HepG2 (cell line): ENCODE measurements around the gene GRHPR. TPM values are rescaled to one million over a fixed set of nuclear protein-coding genes. Genes with fewer than 3 reads are reported as not detected.

Experiments
- ARID2 ChIP-seq: sonication (generic); formaldehyde crosslinking; IDR thresholded peaks from 2 replicates; pipeline ENCODE4 v1.8.1; 2022; ENCODE audit warnings: mild to moderate bottlenecking, missing genetic modification reagents, borderline replicate concordance
- HDAC2 ChIP-seq: sonication (generic); formaldehyde crosslinking; IDR thresholded peaks from 2 replicates; pipeline ENCODE4 v1.4.0; 2020; ENCODE audit warnings: missing genetic modification reagents
- HDAC6 ChIP-seq: fragments of 200-600 bp; sonication (generic); IDR thresholded peaks from 2 replicates; pipeline ENCODE4 v1.7.0; 2017; ENCODE audit warnings: mild to moderate bottlenecking, antibody characterized with exemption, low read length, low read depth
- HOXA5 ChIP-seq: sonication (generic); formaldehyde crosslinking; IDR thresholded peaks from 2 replicates; pipeline ENCODE4 v1.4.0; 2020; ENCODE audit warnings: missing genetic modification reagents
- MAFK ChIP-seq, 2 experiments: IDR thresholded peaks in 1 of 2; conservative IDR thresholded peaks in 1 of 2; 2 replicates each; pipeline ENCODE4 v1.6.1; 2011; ENCODE audit warnings: improper control_type of control experiment in 2 of 2, low read length in 2 of 2
- MTA3 ChIP-seq: sonication (generic); formaldehyde crosslinking; IDR thresholded peaks from 2 replicates; pipeline ENCODE4 v1.4.0; 2020; ENCODE audit warnings: missing genetic modification reagents
- NFE2L2 ChIP-seq: fragments of 150-350 bp; IDR thresholded peaks from 2 replicates; pipeline ENCODE4 v1.6.1; 2014; ENCODE audit warnings: low read length
- NFRKB ChIP-seq: fragments of 450-650 bp; IDR thresholded peaks from 2 replicates; pipeline ENCODE4 v1.6.1; 2017
- NR2C2 ChIP-seq: sonication (generic); formaldehyde crosslinking; IDR thresholded peaks from 2 replicates; pipeline ENCODE4 v1.4.0; 2020; ENCODE audit warnings: missing genetic modification reagents, mild to moderate bottlenecking, moderate library complexity, borderline replicate concordance
- SP5 ChIP-seq: IDR thresholded peaks from 2 replicates; pipeline ENCODE4 v1.6.1; 2016; ENCODE audit warnings: low read depth, borderline replicate concordance
- THAP9 ChIP-seq: sonication (generic); formaldehyde crosslinking; IDR thresholded peaks from 2 replicates; pipeline ENCODE4; 2020; ENCODE audit warnings: missing genetic modification reagents, mild to moderate bottlenecking, borderline replicate concordance
- ZFP1 ChIP-seq: IDR thresholded peaks from 2 replicates; pipeline ENCODE4 v1.6.1; 2016
- ZNF136 ChIP-seq: sonication (generic); formaldehyde crosslinking; IDR thresholded peaks from 2 replicates; pipeline ENCODE4 v1.8.1; 2022; ENCODE audit warnings: low read depth, mild to moderate bottlenecking, moderate library complexity, missing genetic modification reagents
- ZNF20 ChIP-seq: sonication (generic); formaldehyde crosslinking; IDR thresholded peaks from 2 replicates; pipeline ENCODE4 v1.4.0; 2020; ENCODE audit warnings: mild to moderate bottlenecking, moderate library complexity, missing genetic modification reagents
- ZNF280B ChIP-seq: sonication (generic); formaldehyde crosslinking; IDR thresholded peaks from 2 replicates; pipeline ENCODE4 v1.5.0; 2020; ENCODE audit warnings: missing genetic modification reagents, mild to moderate bottlenecking, borderline replicate concordance
- ZNF468 ChIP-seq: sonication (generic); formaldehyde crosslinking; IDR thresholded peaks from 2 replicates; pipeline ENCODE4 v1.8.0; 2022; ENCODE audit warnings: mild to moderate bottlenecking, moderate library complexity, missing genetic modification reagents
- ZNF598 ChIP-seq: sonication (generic); formaldehyde crosslinking; IDR thresholded peaks from 2 replicates; pipeline ENCODE4 v1.5.1; 2020; ENCODE audit warnings: mild to moderate bottlenecking, missing genetic modification reagents, borderline replicate concordance
- ZNF781 ChIP-seq: sonication (generic); formaldehyde crosslinking; IDR thresholded peaks from 2 replicates; pipeline ENCODE4 v1.5.1; 2020; ENCODE audit warnings: borderline replicate concordance, mild to moderate bottlenecking, missing genetic modification reagents; ENCODE audit errors: not compliant biosample characterization
- polyA plus RNA-seq, 8 experiments: library from polyadenylated mRNA; depleted of rRNA in 3 of 8; stranded (reverse) in 7 of 8; unstranded in 1 of 8; fragments of >200 nt; fragmentation: Illumina TruSeq in 4 of 8; extraction: Trizol in 4 of 8; gene quantifications; 2 replicates each; pipeline versions ENCODE4 v1.2.1 to v1.2.3, GENCODE V29; 2011 to 2016; ENCODE audit warnings: low read depth in 4 of 8, missing spikeins in 1 of 8, mixed read lengths in 1 of 8; ENCODE audit not compliant: insufficient read depth in 1 of 8
- total RNA-seq, 5 experiments: library from RNA; depleted of rRNA; stranded (reverse); fragments of >200 nt; fragmentation: Illumina TruSeq; extraction: Trizol; gene quantifications; 2 replicates each; pipeline ENCODE4 v1.2.3, GENCODE V29; 2016; ENCODE audit warnings: low read depth in 1 of 5
- TF ChIP-seq, protein P1 (sequence below): fragments of 450-650 bp; IDR thresholded peaks from 2 replicates; pipeline ENCODE4 v1.6.1; 2017
- TF ChIP-seq, protein P2 (sequence below): sonication (generic); formaldehyde crosslinking; IDR thresholded peaks from 2 replicates; pipeline ENCODE4 v1.4.0; 2020; ENCODE audit warnings: low read depth, missing genetic modification reagents

The GRHPR gene
- total and polyA plus RNA-seq, 2 of the 13 experiments (the other 11 are each of a cell fraction or from before 2014, with no cell fraction given), result 113 to 115 TPM

DNA sequence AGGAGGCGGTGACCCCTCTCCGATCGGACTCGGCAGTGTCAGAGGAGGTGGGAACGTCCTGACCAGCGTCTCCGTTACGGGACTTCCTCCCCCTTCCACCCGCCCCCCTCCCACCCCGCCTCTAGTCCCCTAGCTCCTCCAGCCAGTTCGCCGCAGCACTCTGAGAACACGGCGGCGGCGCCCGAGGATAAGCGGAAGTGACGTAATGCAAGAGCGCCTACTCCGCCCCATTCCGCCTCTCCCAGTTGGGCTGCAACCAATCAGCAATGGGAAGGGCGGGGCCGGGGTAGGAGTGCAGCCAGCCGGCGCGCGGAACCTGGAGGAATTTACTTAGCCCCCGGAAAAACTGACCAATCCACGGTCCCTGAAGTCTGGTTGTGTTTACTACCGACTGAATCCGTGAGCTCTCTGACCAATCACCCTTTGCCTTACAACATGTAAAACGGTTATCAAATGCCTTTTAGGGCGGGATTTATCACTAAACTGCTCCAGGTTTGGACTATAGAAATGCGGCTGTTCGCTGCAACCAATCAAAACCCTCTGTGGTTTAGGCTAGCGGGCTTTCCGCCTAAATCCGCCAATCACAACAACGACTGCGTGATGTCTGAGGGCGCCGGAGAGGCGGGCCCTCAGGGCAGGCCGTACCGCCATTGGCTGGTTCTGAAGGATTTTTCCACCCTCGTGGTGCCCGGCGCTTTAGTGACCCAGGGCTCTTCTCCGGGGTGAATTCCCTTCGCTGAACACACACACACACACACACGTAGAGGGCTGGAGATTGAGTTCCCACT lies 42.9 kb downstream of the GRHPR start, which contains the start of gene ZBTB5 (continued):
- TF ChIP-seq, protein P1, sequence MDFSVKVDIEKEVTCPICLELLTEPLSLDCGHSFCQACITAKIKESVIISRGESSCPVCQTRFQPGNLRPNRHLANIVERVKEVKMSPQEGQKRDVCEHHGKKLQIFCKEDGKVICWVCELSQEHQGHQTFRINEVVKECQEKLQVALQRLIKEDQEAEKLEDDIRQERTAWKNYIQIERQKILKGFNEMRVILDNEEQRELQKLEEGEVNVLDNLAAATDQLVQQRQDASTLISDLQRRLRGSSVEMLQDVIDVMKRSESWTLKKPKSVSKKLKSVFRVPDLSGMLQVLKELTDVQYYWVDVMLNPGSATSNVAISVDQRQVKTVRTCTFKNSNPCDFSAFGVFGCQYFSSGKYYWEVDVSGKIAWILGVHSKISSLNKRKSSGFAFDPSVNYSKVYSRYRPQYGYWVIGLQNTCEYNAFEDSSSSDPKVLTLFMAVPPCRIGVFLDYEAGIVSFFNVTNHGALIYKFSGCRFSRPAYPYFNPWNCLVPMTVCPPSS, result no peak
- TF ChIP-seq ZFP1 (CRISPR knock-in tag) (no peak), THAP9 (no peak), ZNF468 (no peak), ZNF280B (CRISPR knock-in tag) (no peak), ZNF20 (CRISPR knock-in tag) (no peak), MTA3 (no peak), MAFK (conservative IDR thresholded peaks at IDR 0.05 in 1 of 2, IDR thresholded peaks at IDR 0.05 in 1 of 2; ENCODE audit: low read length in 2 of 2) (no peak), NR2C2 (CRISPR knock-in tag) (peak; percentile 22; the same call in 1 of the 2 replicates), HDAC2 (CRISPR knock-in tag) (no peak), ZNF136 (peak; percentile 40; the same call in 1 of the 2 replicates), NFE2L2 (no peak), HDAC6 (no peak), NFRKB (no peak), HOXA5 (no peak), SP5 (CRISPR knock-in tag) (peak; percentile 81), ZNF781 (CRISPR knock-in tag) (no peak), ZNF598 (CRISPR knock-in tag) (peak; percentile 52; the same call in 1 of the 2 replicates), ARID2 (CRISPR knock-in tag) (no peak)
- TF ChIP-seq, protein P2, sequence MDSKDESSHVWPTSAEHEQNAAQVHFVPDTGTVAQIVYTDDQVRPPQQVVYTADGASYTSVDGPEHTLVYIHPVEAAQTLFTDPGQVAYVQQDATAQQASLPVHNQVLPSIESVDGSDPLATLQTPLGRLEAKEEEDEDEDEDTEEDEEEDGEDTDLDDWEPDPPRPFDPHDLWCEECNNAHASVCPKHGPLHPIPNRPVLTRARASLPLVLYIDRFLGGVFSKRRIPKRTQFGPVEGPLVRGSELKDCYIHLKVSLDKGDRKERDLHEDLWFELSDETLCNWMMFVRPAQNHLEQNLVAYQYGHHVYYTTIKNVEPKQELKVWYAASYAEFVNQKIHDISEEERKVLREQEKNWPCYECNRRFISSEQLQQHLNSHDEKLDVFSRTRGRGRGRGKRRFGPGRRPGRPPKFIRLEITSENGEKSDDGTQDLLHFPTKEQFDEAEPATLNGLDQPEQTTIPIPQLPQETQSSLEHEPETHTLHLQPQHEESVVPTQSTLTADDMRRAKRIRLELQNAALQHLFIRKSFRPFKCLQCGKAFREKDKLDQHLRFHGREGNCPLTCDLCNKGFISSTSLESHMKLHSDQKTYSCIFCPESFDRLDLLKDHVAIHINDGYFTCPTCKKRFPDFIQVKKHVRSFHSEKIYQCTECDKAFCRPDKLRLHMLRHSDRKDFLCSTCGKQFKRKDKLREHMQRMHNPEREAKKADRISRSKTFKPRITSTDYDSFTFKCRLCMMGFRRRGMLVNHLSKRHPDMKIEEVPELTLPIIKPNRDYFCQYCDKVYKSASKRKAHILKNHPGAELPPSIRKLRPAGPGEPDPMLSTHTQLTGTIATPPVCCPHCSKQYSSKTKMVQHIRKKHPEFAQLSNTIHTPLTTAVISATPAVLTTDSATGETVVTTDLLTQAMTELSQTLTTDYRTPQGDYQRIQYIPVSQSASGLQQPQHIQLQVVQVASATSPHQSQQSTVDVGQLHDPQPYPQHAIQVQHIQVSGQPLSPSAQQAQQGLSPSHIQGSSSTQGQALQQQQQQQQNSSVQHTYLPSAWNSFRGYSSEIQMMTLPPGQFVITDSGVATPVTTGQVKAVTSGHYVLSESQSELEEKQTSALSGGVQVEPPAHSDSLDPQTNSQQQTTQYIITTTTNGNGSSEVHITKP (CRISPR knock-in tag), result peak; percentile 20; the same call in 1 of the 2 replicates
